Measurements from ENCODE around the gene STK38. TPM values are rescaled to one million over a fixed set of nuclear protein-coding genes. Genes with fewer than 3 reads are reported as not detected.

Gene STK38
- total and polyA plus RNA-seq, 2 of the 4 experiments (the other 2 are of a cell fraction), result 10.6 to 19.7 TPM

GRCh38 chr6:36519352-36519751 lies 27.9 kb downstream of the STK38 start:
- ATAC-seq (ENCODE audit: low read depth) (no peak), DNase-seq (no peak)
- Histone ChIP-seq H4K20me1 (ENCODE audit: insufficient read depth, low read length) (no peaks in the 10 kb centered on the region), H3K23ac (ENCODE audit: low read depth, low read length) (no peak overlapping the region), H2BK120ac (ENCODE audit: low read depth, low read length) (no peak overlapping the region), H3K56ac (ENCODE audit: extremely low read depth, insufficient read depth, low read length) (no peak overlapping the region), H3K9me1 (ENCODE audit: insufficient read depth, low read length) (peaks cover 7% of the 10 kb centered on the region; the same call in 1 of the 2 replicates), H4K91ac (ENCODE audit: insufficient read depth, low read depth, low read length) (no peak overlapping the region), H3K36me3 (ENCODE audit: control insufficient read depth, insufficient read depth, low read length) (peaks cover 20% of the 10 kb centered on the region), H3K79me1 (ENCODE audit: low read depth in 1 of 2, low read length in 2 of 2) (peaks cover 3 to 21% of the 10 kb centered on the region in 2 experiments; a peak in 3 of 4 replicates), H3K9ac (ENCODE audit: low read depth, low read length) (no peak overlapping the region), H3K4me2 (ENCODE audit: low read depth, low read length) (no peak overlapping the region), H2BK15ac (ENCODE audit: low read depth, low read length) (no peak overlapping the region), H3K4me1 (ENCODE audit: control insufficient read depth, insufficient read depth, low read length) (no peaks in the 10 kb centered on the region), H2BK20ac (ENCODE audit: low read depth, low read length) (no peak overlapping the region), H3K18ac (ENCODE audit: low read depth, low read length) (no peak overlapping the region), H4K5ac (ENCODE audit: low read depth, low read length) (no peak overlapping the region), H2BK5ac (ENCODE audit: low read depth, low read length, poor library complexity, severe bottlenecking) (no peak overlapping the region), H2AK5ac (ENCODE audit: low read depth, low read length) (no peak overlapping the region), H3K27me3 (ENCODE audit: control insufficient read depth, insufficient read depth, low read length) (no peaks in the 10 kb centered on the region), H3K9me3 (ENCODE audit: control insufficient read depth, insufficient read depth, low read length) (no peaks in the 10 kb centered on the region), H2AK9ac (replicated peaks; ENCODE audit: low read depth, low read length, poor library complexity) (no peak overlapping the region), H3K4me3 (ENCODE audit: insufficient read depth, low read depth, low read length) (no peak overlapping the region), H4K8ac (ENCODE audit: low read depth in 2 of 2, low read length in 2 of 2) (no peak overlapping the region), H3K4ac (ENCODE audit: low read depth, low read length) (no peak overlapping the region), H2AFZ (replicated peaks; ENCODE audit: low read length, poor library complexity) (no peak overlapping the region), H3K27ac (ENCODE audit: insufficient read depth, low read length) (no peak overlapping the region), H3K14ac (replicated peaks; ENCODE audit: low read depth, low read length) (no peak overlapping the region)
- in situ Hi-C loops (cut with MboI; ENCODE audit: low sequenced_read_pairs), result no loop called here
- POLR2A ChIA-PET (ENCODE audit: unreplicated experiment), result no interaction called here
- intact Hi-C loops (cut with micrococcal nuclease), result no loop called here
- BruUV-seq (replicated peaks), result no TSS peak
- dilution Hi-C loops (cut with HindIII; ENCODE audit: low sequenced_read_pairs, unreplicated experiment), result no loop called here
- TF ChIP-seq RCOR1 (IDR thresholded peaks at IDR 0.05; ENCODE audit: insufficient replicate concordance, low read length), result no peak
- TF ChIP-seq, protein P1, sequence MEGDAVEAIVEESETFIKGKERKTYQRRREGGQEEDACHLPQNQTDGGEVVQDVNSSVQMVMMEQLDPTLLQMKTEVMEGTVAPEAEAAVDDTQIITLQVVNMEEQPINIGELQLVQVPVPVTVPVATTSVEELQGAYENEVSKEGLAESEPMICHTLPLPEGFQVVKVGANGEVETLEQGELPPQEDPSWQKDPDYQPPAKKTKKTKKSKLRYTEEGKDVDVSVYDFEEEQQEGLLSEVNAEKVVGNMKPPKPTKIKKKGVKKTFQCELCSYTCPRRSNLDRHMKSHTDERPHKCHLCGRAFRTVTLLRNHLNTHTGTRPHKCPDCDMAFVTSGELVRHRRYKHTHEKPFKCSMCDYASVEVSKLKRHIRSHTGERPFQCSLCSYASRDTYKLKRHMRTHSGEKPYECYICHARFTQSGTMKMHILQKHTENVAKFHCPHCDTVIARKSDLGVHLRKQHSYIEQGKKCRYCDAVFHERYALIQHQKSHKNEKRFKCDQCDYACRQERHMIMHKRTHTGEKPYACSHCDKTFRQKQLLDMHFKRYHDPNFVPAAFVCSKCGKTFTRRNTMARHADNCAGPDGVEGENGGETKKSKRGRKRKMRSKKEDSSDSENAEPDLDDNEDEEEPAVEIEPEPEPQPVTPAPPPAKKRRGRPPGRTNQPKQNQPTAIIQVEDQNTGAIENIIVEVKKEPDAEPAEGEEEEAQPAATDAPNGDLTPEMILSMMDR (conservative IDR thresholded peaks at IDR 0.05; ENCODE audit: low read depth, low read length), result no peak
- no peak for TF ChIP-seq POLR2A (IDR thresholded peaks at IDR 0.05; ENCODE audit: low read depth, low read length)
- no peak for TF ChIP-seq RAD21 (IDR thresholded peaks at IDR 0.05; ENCODE audit: low read length)
- TF ChIP-seq RFX5 (IDR thresholded peaks at IDR 0.05; ENCODE audit: low read depth, low read length), result no peak
- TF ChIP-seq ELK1 (IDR thresholded peaks at IDR 0.05; ENCODE audit: borderline replicate concordance, low read depth, low read length), result no peak
- TF ChIP-seq CEBPB (IDR thresholded peaks at IDR 0.05; ENCODE audit: low read depth, low read length), result no peak
- TF ChIP-seq SMC3 (IDR thresholded peaks at IDR 0.05; ENCODE audit: low read depth, low read length), result no peak
- TF ChIP-seq MXI1 (IDR thresholded peaks at IDR 0.05; ENCODE audit: borderline replicate concordance, low read depth, low read length), result no peak
- CTCF ChIA-PET, result no interaction called here
